Measurements from ENCODE around the gene ECHS1. TPM values are rescaled to one million over a fixed set of nuclear protein-coding genes. Genes with fewer than 3 reads are reported as not detected.

The ECHS1 gene
- total RNA-seq, 4 donors from 2014 or later, result 64.0 to 77.7 (median 73.2) TPM

- Histone ChIP-seq H3K27me3 (peaks cover 9 to 77% (median 51%) of the 10 kb centered on the region in 4 donors), H3K36me3 (no peaks in the 10 kb centered on the region), H3K27ac (replicated peaks in 1 of 4) (no peak overlapping the region), H3K4me3 (no peak overlapping the region), H3K9me3 (no peaks in the 10 kb centered on the region), H3K4me1 (peaks cover 22 to 40% (median 34%) of the 10 kb centered on the region in 4 donors)
- 32% methylated on average over 18 of the region's 28 CpGs for WGBS
- intact Hi-C loops (cut with DNase I), result loop anchor here (5.0 kb wide), 2 partner anchors 45 to 195 kb away; partner anchors contain the start of gene ECHS1
- DNase-seq (ENCODE audit: extremely low spot score), result no peak
- TF ChIP-seq POLR2A (IDR thresholded peaks at IDR 0.05; ENCODE audit: low read depth) (no peak), EP300 (IDR thresholded peaks at IDR 0.05) (no peak), CTCF (IDR thresholded peaks at IDR 0.05) (no peak), POLR2AphosphoS5 (IDR thresholded peaks at IDR 0.05) (no peak)
Observed at GRCh38 chr10:133326745-133327650, 46.2 kb downstream of the ECHS1 start.

- intact Hi-C loops (cut with DNase I), result loop anchor here (5.0 kb wide), 2 partner anchors 46 to 196 kb away; partner anchors contain the start of gene ECHS1
- WGBS, result 50% methylated on average over 9 of the region's 9 CpGs
- peak overlapping the region; percentile 55 to 64 (median 57) for H3K4me3 ChIP-seq
Observed at GRCh38 chr10:133326223-133326551, 47.0 kb downstream of the ECHS1 start.

GRCh38 chr10:133325440-133326222 lies 47.5 kb downstream of the ECHS1 start:
- under 1% methylated on average over 33 of the region's 91 CpGs for WGBS
- Histone ChIP-seq H3K27me3 (peaks cover 9 to 72% (median 48%) of the 10 kb centered on the region in 4 donors), H3K4me1 (peaks cover 22 to 40% (median 34%) of the 10 kb centered on the region in 4 donors), H3K4me3 (peak overlapping the region; percentile 55 to 64 (median 57)), H3K27ac (replicated peaks in 1 of 4) (peak overlapping the region; percentile 11 to 62 (median 32)), H3K36me3 (no peaks in the 10 kb centered on the region), H3K9me3 (no peaks in the 10 kb centered on the region)
- intact Hi-C loops (cut with DNase I), result loop anchor here (5.0 kb wide), 2 partner anchors 47 to 197 kb away; partner anchors contain the start of gene ECHS1
- TF ChIP-seq CTCF (IDR thresholded peaks at IDR 0.05) (no peak), POLR2AphosphoS5 (IDR thresholded peaks at IDR 0.05) (no peak), POLR2A (IDR thresholded peaks at IDR 0.05; ENCODE audit: low read depth) (no peak)
- no peak for DNase-seq (ENCODE audit: extremely low spot score)

More at GRCh38 chr10:133326223-133326551, 47.0 kb downstream of the ECHS1 start:
- DNase-seq (ENCODE audit: extremely low spot score), result no peak
- Histone ChIP-seq H3K27me3 (peaks cover 9 to 72% (median 49%) of the 10 kb centered on the region in 4 donors), H3K9me3 (no peaks in the 10 kb centered on the region), H3K4me1 (peaks cover 22 to 40% (median 34%) of the 10 kb centered on the region in 4 donors), H3K36me3 (no peaks in the 10 kb centered on the region), H3K27ac (replicated peaks in 1 of 4) (no peak overlapping the region)
- TF ChIP-seq POLR2A (IDR thresholded peaks at IDR 0.05; ENCODE audit: low read depth) (no peak), EP300 (IDR thresholded peaks at IDR 0.05) (no peak), POLR2AphosphoS5 (IDR thresholded peaks at IDR 0.05) (no peak), CTCF (IDR thresholded peaks at IDR 0.05) (no peak)

GRCh38 chr10:133324857-133325260 lies 48.3 kb downstream of the ECHS1 start:
- H3K27me3 ChIP-seq, result peaks cover 9 to 78% (median 46%) of the 10 kb centered on the region in 4 donors
- TF ChIP-seq POLR2AphosphoS5 (IDR thresholded peaks at IDR 0.05) (no peak), POLR2A (IDR thresholded peaks at IDR 0.05; ENCODE audit: low read depth) (no peak), CTCF (IDR thresholded peaks at IDR 0.05) (no peak), EP300 (IDR thresholded peaks at IDR 0.05) (no peak)
- intact Hi-C loops (cut with DNase I), result loop anchor here (5.0 kb wide), 2 partner anchors 47 to 197 kb away; partner anchors contain the start of gene ECHS1
- H3K4me3 ChIP-seq, result peak overlapping the region; percentile 55 to 64 (median 57)
- WGBS, result 45% methylated on average over 7 of the region's 20 CpGs
- DNase-seq (ENCODE audit: extremely low spot score), result no peak
- H3K4me1 ChIP-seq, result peaks cover 19 to 38% (median 31%) of the 10 kb centered on the region in 4 donors
- no peaks in the 10 kb centered on the region for H3K9me3 ChIP-seq
- peak overlapping the region in 3 of 4 donors; percentile 11 to 62 (median 46) for H3K27ac ChIP-seq (replicated peaks in 1 of 4)
- no peaks in the 10 kb centered on the region for H3K36me3 ChIP-seq

All from esophagus muscularis mucosa (tissue), 4 donors.